Peyer's patch (tissue), 4 donors: ENCODE results near the gene SLC25A25.

ENCODE experiments used
- CTCF ChIP-seq, 6 experiments: fragments of 450-650 bp in 4 of 6; fragments of 200-600 bp in 2 of 6; sonication (generic) in 1 of 6; IDR thresholded peaks; one replicate each; pipeline ENCODE4 v1.5.1; 2017 to 2019; ENCODE audit warnings: antibody characterized with exemption in 6 of 6, mild to moderate bottlenecking in 3 of 6, moderate library complexity in 1 of 6
- POLR2A ChIP-seq, 2 donors: fragments of 450-650 bp; IDR thresholded peaks; one replicate each; pipeline ENCODE4 v1.5.1; 2017; ENCODE audit warnings: antibody characterized with exemption in 2 of 2, mild to moderate bottlenecking in 2 of 2, moderate library complexity in 2 of 2

- TF ChIP-seq CTCF (IDR thresholded peaks at IDR 0.05) (no peak), POLR2A (IDR thresholded peaks at IDR 0.05) (no peak)
Observed at GRCh38 chr9:128082151-128082550, 14.1 kb downstream of the SLC25A25 start.
